Mesendoderm (in vitro differentiated cells): ENCODE data around the gene MPDU1.

Source experiments
- DNase-seq: peaks from one replicate; pipeline ENCODE4 v3.0.0; 2013
- H2AK5ac ChIP-seq: 2 replicates; pipeline ENCODE4 v1.6.1; 2013; ENCODE audit warnings: low read length, inconsistent platforms
- H2BK120ac ChIP-seq: 2 replicates; pipeline ENCODE4 v1.6.1; 2013; ENCODE audit warnings: low read depth, mild to moderate bottlenecking, low read length, moderate library complexity, mixed read lengths
- H2BK15ac ChIP-seq: replicated peaks from 2 replicates; pipeline ENCODE4 v1.6.1; 2013; ENCODE audit warnings: low read depth, mild to moderate bottlenecking, moderate library complexity
- H2BK5ac ChIP-seq: 2 replicates; pipeline ENCODE4 v1.6.1; 2013; ENCODE audit warnings: low read length, inconsistent platforms
- H3K18ac ChIP-seq: 2 replicates; pipeline ENCODE4 v1.6.1; 2013; ENCODE audit warnings: mild to moderate bottlenecking, low read length, mixed read lengths
- H3K23ac ChIP-seq: one replicate; pipeline ENCODE4 v1.6.1; 2013; ENCODE audit warnings: low read length
- H3K27ac ChIP-seq: 2 replicates; pipeline ENCODE4 v1.5.1; 2013; ENCODE audit warnings: low read depth, mild to moderate bottlenecking, inconsistent platforms, low read length, moderate library complexity
- H3K27me3 ChIP-seq: 2 replicates; pipeline ENCODE4 v1.6.1; 2013; ENCODE audit warnings: low read length, control low read depth, mild to moderate bottlenecking, inconsistent platforms; ENCODE audit not compliant: insufficient read depth, poor library complexity
- H3K36me3 ChIP-seq: 2 replicates; pipeline ENCODE4 v1.6.1; 2013; ENCODE audit warnings: low read length, inconsistent platforms; ENCODE audit not compliant: control insufficient read depth, insufficient read depth
- H3K4ac ChIP-seq: one replicate; pipeline ENCODE4 v1.6.1; 2013; ENCODE audit warnings: low read depth, mild to moderate bottlenecking, low read length, moderate library complexity
- H3K4me1 ChIP-seq: 2 replicates; pipeline ENCODE4 v1.6.1; 2013; ENCODE audit warnings: low read depth, low read length, inconsistent platforms; ENCODE audit not compliant: control insufficient read depth
- H3K4me2 ChIP-seq: 2 replicates; pipeline ENCODE4 v1.6.1; 2013; ENCODE audit warnings: low read length
- H3K4me3 ChIP-seq: 2 replicates; pipeline ENCODE4 v1.5.1; 2013; ENCODE audit warnings: mild to moderate bottlenecking, low read length
- H3K56ac ChIP-seq: one replicate; pipeline ENCODE4 v1.6.1; 2013; ENCODE audit warnings: low read length
- H3K79me1 ChIP-seq: 2 replicates; pipeline ENCODE4 v1.6.1; 2013; ENCODE audit warnings: low read length, inconsistent platforms
- H3K79me2 ChIP-seq: 2 replicates; pipeline ENCODE4 v1.6.1; 2013; ENCODE audit warnings: mild to moderate bottlenecking, low read length; ENCODE audit not compliant: control insufficient read depth, insufficient read depth
- H3K9ac ChIP-seq: 2 replicates; pipeline ENCODE4 v1.6.1; 2013; ENCODE audit warnings: low read length, inconsistent platforms
- H4K5ac ChIP-seq: one replicate; pipeline ENCODE4 v1.6.1; 2013; ENCODE audit warnings: low read length
- H4K8ac ChIP-seq: one replicate; pipeline ENCODE4 v1.6.1; 2013; ENCODE audit warnings: low read depth, mild to moderate bottlenecking, control low read depth, low read length, moderate library complexity
- WGBS: extraction: QIAGEN DNeasy Blood & Tissue Kit; methylation state at CpG from one replicate; pipeline ENCODE4 v1.1.7; 2013; ENCODE audit warnings: low lambda C conversion rate, missing lambda C conversion rate; ENCODE audit not compliant: insufficient coverage; ENCODE audit errors: extremely low coverage; 5-methylcytosine and 5-hydroxymethylcytosine counted together

Gene MPDU1

DNA sequence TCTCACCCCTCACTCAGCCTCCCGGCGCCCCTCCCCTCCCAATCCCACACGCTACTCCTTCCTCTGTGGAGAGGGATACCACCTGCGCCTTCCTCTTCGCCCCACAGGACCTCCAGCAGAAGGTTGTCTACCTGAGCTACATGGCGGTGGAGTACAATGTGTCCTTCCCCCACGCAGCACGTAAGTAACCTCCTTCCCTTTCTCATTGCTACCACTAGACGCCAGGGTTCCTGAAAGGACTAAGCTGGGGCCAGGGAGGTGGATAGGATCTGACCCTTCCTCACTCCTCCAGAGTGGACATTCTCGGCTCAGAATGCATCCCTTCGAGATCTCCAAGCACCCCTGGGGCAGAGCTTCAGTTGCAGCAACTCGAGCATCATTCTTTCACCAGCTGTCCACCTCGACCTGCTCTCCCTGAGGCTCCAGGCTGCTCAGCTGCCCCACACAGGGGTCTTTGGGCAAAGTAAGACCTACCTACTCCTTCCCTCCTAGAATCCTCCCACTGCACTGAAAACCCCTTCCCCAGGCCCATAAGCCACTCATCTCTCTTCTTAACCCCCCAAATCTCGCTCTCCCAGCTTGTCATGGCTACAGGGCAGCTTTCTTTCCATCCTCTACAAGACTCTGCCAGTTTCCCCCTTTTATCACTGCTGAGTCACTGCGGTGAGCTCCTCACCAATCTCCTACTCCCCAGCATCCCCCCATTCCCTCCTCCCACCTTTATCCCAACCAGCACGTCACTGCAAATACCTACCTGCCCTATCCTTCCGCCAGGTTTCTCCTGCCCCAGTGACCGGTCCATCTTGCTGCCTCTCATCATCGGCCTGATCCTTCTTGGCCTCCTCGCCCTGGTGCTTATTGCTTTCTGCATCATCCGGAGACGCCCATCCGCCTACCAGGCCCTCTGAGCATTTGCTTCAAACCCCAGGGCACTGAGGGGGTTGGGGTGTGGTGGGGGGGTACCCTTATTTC lies 2.8 kb upstream of the MPDU1 start:
- Histone ChIP-seq H2BK120ac (no peak overlapping the region), H2BK5ac (no peak overlapping the region), H3K4ac (no peak overlapping the region), H3K4me1 (peaks cover 7% of the 10 kb centered on the region), H3K4me3 (no peak overlapping the region), H3K27ac (no peak overlapping the region), H3K18ac (no peak overlapping the region), H2AK5ac (no peak overlapping the region), H3K79me2 (peaks cover 9% of the 10 kb centered on the region), H3K56ac (no peak overlapping the region), H2BK15ac (no peak overlapping the region), H3K23ac (no peak overlapping the region), H3K79me1 (peaks cover 14% of the 10 kb centered on the region), H4K8ac (no peak overlapping the region), H3K4me2 (no peak overlapping the region), H3K36me3 (peaks cover 20% of the 10 kb centered on the region), H4K5ac (no peak overlapping the region), H3K9ac (no peak overlapping the region), H3K27me3 (no peaks in the 10 kb centered on the region)
- no peak for DNase-seq
- WGBS, result no CpG with 5 or more reads among the region's 23 CpGs

DNA sequence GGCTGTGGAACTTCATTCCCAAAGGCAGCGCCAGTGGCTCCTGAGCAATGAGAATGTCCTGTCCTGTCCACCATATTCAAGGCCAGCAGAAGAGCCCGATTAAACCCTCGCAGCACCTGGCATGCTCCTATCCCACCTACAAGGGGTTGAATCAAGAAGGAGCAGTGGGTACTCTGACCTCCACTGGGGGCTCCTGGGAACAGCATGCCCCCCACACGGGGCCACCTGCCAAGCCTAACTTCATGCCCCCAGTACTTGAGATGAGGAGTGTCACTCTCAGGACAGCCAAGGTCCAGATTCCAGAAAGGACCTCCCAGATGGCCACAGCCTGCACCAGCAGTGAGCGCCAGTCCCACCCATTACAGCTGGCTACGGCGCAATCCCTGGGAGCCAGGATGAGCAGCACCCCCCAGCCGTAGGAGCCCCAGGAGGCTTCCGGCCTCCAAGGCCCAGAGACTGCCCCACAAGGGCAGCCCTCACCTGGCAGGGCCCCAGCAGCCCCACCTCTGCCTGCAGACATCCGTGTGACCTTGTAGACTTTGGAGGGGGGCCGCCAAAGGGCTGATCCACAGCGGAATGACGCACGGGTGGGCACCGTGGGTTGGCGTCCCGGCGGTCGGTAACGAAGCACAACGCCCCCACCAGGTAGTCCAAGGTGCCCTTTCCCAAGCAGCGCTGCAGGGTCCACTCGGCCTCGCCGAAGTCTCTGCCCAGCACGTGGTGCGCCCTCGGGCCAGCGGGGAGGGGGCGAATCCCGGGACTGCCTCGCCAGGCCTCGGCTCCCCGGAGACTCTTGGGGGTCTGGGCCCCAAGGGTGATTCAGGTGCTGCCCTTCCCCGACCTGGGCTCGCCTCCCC lies 1.0 kb upstream of the MPDU1 start:
- H3K23ac ChIP-seq, result peak overlapping the region; percentile 89
- H2BK5ac ChIP-seq, result peak overlapping the region; percentile 87
- H3K4me2 ChIP-seq, result peak overlapping the region; percentile 20
- H3K4ac ChIP-seq, result peak overlapping the region; percentile 76
- peaks cover 4% of the 10 kb centered on the region for H3K79me2 ChIP-seq
- H2AK5ac ChIP-seq, result peak overlapping the region; percentile 96
- H3K27ac ChIP-seq, result peak overlapping the region; percentile 61
- H4K8ac ChIP-seq, result peak overlapping the region; percentile 65
- no peak for DNase-seq
- no peak overlapping the region for H3K4me3 ChIP-seq
- peaks cover 9% of the 10 kb centered on the region for H3K79me1 ChIP-seq
- H2BK120ac ChIP-seq, result no peak overlapping the region
- no CpG with 5 or more reads among the region's 36 CpGs for WGBS
- H2BK15ac ChIP-seq, result no peak overlapping the region
- peaks cover 8% of the 10 kb centered on the region for H3K36me3 ChIP-seq
- H3K4me1 ChIP-seq, result peaks cover 7% of the 10 kb centered on the region
- peak overlapping the region; percentile 34 for H3K18ac ChIP-seq
- peak overlapping the region; percentile 91 for H3K9ac ChIP-seq
- H3K56ac ChIP-seq, result peak overlapping the region; percentile 100
- H3K27me3 ChIP-seq, result no peaks in the 10 kb centered on the region
- peak overlapping the region; percentile 39 for H4K5ac ChIP-seq

DNA sequence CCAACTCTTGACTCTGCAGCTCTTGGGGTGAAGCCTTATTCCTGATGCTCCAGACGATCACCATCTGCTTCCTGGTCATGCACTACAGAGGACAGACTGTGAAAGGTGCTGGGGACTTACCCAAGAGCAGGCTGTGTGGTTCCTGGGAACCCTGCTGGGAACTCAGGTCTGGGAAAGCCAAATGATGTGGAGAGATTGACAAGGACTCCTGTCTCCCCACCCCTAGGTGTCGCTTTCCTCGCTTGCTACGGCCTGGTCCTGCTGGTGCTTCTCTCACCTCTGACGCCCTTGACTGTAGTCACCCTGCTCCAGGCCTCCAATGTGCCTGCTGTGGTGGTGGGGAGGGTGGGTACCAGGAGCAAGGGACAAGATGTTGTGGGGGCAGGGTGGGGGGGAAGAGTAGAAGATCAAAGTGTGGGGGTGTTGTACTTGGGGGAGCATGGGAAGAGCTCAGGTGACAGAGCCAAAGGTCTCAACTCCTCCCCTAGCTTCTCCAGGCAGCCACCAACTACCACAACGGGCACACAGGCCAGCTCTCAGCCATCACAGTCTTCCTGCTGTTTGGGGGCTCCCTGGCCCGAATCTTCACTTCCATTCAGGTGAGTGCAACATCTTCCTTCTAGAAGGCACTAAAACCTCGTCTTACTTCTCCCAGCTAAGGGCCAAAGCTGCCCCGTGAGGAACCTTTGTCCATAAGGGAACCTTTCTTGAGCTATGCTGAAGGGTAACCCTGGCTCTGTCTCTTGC lies 3.2 kb downstream of the MPDU1 start:
- no CpG with 5 or more reads among the region's 9 CpGs for WGBS
- H2BK15ac ChIP-seq, result no peak overlapping the region
- no peak overlapping the region for H3K9ac ChIP-seq
- H4K5ac ChIP-seq, result no peak overlapping the region
- no peak overlapping the region for H3K56ac ChIP-seq
- no peaks in the 10 kb centered on the region for H3K27me3 ChIP-seq
- peak; percentile 71 for DNase-seq
- peaks cover 1% of the 10 kb centered on the region for H3K36me3 ChIP-seq
- H2BK5ac ChIP-seq, result no peak overlapping the region
- H3K4me1 ChIP-seq, result peaks cover 10% of the 10 kb centered on the region
- H4K8ac ChIP-seq, result no peak overlapping the region
- no peak overlapping the region for H2BK120ac ChIP-seq
- H3K23ac ChIP-seq, result no peak overlapping the region
- no peak overlapping the region for H3K4me3 ChIP-seq
- no peak overlapping the region for H3K27ac ChIP-seq
- H3K79me2 ChIP-seq, result peaks cover 5% of the 10 kb centered on the region
- H3K79me1 ChIP-seq, result peaks cover 7% of the 10 kb centered on the region
- H3K18ac ChIP-seq, result no peak overlapping the region
- H2AK5ac ChIP-seq, result no peak overlapping the region
- H3K4ac ChIP-seq, result no peak overlapping the region
- H3K4me2 ChIP-seq, result no peak overlapping the region

DNA sequence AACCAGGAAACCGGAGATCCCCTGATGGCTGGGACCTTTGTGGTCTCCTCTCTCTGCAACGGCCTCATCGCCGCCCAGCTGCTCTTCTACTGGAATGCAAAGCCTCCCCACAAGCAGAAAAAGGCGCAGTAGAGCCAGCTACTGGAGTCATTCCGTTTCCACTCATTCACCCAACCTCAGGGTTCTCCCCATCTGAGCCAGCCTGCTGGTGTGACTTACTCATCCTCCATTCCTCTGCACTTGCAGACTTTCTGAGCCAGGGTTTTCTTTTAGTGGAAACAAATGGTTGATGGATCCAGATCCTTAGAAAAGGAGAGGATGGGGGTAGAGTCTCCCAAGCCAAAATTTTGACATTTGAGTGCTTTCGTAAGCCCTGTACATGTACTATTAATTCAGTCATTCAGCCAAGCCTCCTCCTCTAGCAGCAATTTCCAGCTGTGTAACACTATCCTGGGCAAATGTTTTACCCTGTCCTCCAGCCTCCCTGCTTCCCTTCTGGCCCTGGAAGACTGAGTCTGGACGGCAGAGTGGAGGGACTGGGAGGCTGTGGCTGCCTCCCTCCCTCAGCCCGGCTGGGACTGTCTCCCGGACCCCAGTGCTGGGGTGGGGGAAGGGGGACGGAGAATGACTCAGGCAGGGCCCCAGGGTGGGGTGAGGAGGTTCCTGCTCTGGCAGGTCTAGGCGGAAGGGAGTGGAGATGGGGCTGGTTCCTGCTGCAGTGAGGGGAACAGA lies 3.9 kb downstream of the MPDU1 start:
- WGBS, result no CpG with 5 or more reads among the region's 12 CpGs
- no peak for DNase-seq

More for the DNA sequence above, 3.9 kb downstream of the MPDU1 start:
- H3K23ac ChIP-seq, result no peak overlapping the region
- H3K27ac ChIP-seq, result no peak overlapping the region
- peak overlapping the region; percentile 50 for H3K56ac ChIP-seq
- H3K9ac ChIP-seq, result peak overlapping the region; percentile 20
- H2BK120ac ChIP-seq, result no peak overlapping the region
- H3K4me1 ChIP-seq, result peaks cover 10% of the 10 kb centered on the region
- H3K36me3 ChIP-seq, result peaks cover 1% of the 10 kb centered on the region
- no peak overlapping the region for H2BK5ac ChIP-seq
- no peak overlapping the region for H4K8ac ChIP-seq
- H3K4me2 ChIP-seq, result no peak overlapping the region
- no peak overlapping the region for H2AK5ac ChIP-seq
- H3K4ac ChIP-seq, result no peak overlapping the region
- peaks cover 7% of the 10 kb centered on the region for H3K79me1 ChIP-seq
- no peaks in the 10 kb centered on the region for H3K27me3 ChIP-seq
- no peak overlapping the region for H3K4me3 ChIP-seq
- H3K79me2 ChIP-seq, result peaks cover 5% of the 10 kb centered on the region
- no peak overlapping the region for H2BK15ac ChIP-seq
- H4K5ac ChIP-seq, result no peak overlapping the region
- H3K18ac ChIP-seq, result no peak overlapping the region
